MM.1S (cell line): Measurements from ENCODE around the gene FASLG.

Source experiments
- CTCF ChIP-seq: fragments of 300-600 bp; sonication (generic); IDR thresholded peaks from 2 replicates; pipeline ENCODE4 v1.5.1; 2016; ENCODE audit warnings: antibody characterized with exemption, low read length, mixed read lengths
- EZH2 ChIP-seq: fragments of 300-600 bp; sonication (generic); optimal IDR thresholded peaks from 2 replicates; pipeline ENCODE3; 2017; ENCODE audit warnings: low read depth, mild to moderate bottlenecking, antibody characterized with exemption, low read length, mixed read lengths
- EZH2phosphoT487 ChIP-seq: fragments of 300-600 bp; sonication (generic); IDR thresholded peaks from 2 replicates; pipeline ENCODE4 v1.6.1; 2018; ENCODE audit warnings: antibody characterized with exemption, low read length

- no peak for TF ChIP-seq EZH2
- no peak for TF ChIP-seq CTCF
- no peak for TF ChIP-seq EZH2phosphoT487
These were observed 54.6 kb downstream of the FASLG start for GRCh38 chr1:172713466-172713865.
